HG03045 (cell line): ENCODE results near the gene RNF26.

ENCODE experiments used
- ATAC-seq: cut with Tn5 transposase; IDR thresholded peaks from one replicate; pipeline ENCODE4 v1.9.1; 2021; ENCODE audit warnings: mild to moderate bottlenecking, moderate library complexity; ENCODE audit not compliant: unreplicated experiment

RNF26 gene

DNA sequence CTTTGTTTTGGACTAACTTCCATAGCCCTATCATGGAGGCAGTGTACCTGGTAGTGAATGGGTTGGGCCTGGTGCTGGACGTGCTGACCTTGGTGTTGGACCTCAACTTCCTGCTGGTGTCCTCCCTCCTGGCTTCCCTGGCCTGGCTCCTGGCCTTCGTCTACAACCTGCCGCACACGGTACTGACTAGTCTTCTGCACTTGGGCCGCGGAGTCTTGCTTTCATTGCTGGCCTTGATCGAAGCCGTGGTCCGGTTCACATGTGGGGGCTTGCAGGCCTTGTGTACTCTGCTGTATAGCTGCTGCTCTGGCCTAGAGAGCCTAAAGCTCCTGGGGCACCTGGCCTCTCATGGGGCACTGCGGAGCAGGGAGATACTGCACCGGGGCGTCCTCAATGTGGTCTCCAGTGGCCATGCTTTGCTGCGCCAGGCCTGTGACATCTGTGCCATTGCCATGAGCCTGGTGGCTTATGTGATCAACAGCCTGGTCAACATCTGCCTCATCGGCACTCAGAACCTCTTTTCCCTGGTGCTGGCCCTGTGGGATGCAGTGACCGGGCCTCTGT, 846 bp downstream of the RNF26 start:
- ATAC-seq = no peak

DNA sequence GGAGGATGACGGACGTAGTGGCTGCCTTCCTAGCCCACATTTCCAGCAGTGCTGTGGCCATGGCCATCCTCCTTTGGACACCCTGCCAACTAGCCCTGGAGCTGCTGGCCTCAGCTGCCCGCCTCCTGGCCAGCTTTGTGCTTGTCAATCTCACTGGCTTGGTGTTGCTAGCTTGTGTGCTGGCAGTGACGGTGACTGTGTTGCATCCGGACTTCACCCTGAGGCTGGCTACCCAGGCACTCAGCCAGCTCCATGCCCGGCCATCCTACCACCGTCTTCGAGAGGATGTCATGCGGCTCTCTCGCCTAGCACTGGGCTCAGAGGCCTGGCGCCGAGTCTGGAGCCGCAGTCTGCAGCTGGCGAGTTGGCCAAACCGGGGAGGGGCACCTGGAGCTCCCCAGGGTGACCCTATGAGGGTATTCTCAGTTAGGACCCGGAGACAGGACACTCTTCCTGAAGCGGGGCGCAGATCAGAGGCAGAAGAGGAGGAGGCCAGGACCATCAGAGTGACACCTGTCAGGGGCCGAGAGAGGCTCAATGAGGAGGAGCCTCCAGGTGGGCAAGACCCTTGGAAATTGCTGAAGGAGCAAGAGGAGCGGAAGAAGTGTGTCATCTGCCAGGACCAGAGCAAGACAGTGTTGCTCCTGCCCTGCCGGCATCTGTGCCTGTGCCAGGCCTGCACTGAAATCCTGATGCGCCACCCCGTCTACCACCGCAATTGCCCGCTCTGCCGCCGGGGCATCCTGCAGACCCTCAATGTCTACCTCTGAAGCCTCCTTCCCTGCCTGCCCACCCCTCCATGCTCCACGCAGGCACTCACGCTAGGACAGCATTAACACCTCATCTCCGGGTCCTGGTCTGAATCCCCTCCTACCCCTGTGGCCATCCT, 1.6 kb downstream of the RNF26 start:
- ATAC-seq = no peak

DNA sequence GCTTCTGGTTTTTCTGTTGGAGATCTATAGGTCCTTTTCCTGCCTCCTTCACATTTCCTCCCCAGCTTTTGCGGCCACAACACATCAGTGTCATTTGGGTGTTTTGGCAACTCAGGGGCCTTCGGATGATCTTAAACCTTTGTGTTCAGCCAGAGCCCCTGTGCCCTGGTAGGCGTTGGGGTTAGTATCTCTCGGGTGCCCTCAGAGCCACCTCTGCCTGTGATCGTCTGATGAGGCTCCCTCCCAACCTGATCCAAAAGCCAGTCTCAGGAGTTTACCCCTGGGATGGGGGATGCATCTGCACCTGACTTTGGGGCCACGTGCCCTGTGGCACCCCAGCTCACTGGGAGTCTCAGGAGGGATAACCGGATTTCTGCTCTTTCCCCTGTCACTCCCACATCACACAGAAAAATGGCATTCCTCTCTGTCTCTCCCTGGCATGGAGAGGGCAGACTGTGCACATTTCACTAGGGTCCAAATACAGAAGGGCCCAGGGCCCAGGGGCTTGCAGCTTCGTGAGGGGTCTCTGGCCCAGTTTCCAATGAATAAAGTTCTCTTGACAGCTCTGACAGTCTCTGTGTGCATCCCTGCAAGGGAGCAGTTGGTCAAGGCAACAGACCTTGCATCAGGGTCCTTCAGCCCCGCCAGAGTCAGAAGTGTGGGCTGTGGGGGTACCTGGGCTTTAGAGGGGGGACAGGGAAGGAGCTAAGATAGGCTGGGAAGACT, 2.6 kb downstream of the RNF26 start:
- ATAC-seq = no peak

DNA sequence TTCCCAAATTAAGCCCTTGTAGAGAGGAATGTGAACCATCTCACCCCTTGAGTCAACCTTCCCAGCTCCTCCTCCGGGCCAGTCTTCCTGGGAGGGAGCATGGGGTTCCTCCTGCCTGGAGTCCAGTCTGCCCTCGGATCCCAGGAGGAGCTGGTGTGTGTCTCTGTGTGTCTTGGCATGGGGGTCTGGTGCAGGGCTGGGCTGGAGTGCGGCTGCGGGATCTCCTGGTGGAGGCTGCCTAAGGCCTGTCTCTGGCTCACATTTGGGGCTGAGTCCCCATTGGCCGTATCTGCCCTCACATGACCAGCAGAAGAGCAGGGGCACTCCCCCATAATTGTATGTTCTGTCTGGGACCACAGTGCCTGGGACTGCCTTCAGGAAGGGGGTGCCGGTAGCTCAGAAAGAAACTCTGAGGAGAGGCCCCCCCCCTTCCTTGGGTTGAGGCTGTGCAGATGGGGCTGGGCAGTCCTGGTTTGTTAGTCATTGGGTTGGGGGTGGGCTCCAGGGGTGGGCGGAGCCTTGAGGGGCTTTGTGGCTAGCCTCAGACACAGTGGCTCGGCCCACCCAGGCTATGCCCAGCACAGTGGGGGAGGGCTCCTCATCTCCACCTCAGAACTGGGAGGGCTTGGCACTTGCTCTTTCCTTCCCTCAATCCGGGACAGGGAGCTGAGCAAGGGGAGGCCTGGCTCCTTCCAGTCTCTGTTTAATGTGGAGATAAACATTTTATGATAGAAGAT, 3.4 kb downstream of the RNF26 start:
- no peak for ATAC-seq

DNA sequence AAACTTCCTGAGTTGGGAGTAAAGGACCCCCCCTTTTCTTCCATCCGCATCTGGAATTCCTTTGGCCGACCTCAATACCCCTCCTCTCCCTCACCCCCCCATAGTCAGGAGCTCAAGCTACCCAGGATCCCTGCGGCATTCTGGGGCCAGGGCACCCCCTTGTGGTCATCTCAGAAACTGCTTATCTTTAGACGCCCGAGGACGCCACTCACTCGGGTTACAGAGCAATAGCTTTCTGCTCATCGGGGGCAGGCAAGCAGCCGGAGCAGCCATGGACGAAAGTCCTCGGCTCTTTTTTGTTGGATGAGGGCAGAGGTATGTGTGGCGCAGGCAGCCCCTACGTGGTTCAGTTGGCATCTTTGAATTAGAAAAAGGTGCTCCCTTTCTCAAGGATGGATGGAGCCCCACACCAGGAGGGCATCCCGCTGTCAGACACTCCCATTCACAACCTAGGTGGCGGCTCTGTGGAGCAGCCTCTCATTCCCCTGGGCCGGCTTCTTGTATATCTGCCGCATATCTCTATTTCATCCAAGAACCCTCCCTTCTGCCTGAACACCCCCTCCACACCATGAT, 4.1 kb downstream of the RNF26 start:
- no peak for ATAC-seq

DNA sequence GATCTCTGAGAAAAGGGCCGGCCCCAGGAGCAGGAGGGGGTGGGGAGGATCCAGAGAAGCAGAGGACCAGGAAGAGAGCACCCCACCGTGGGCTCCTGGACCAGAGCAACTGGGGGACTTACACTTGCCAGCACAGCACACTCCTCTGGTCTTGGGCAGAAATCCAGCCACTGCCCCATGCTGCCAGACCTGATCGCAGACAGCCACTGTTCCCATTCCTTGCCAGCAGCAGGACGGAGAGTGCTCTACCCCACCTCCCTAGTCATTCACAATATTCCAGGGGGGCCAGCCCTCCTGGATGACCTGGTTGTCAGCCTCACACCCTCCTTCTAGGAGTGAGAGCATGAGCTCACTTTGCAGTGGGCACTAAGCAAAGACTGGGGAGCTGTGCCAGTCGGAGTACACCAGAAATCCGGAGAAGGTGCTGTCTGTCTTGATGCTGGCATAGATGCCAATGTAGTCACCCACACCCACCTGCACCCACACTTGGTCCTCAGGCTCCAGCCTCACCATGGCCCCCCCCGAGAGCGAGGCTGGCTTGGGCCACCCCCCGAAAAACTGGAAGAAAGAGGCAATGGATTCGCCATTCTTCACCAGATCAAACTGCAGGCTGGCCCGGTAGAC, 4.8 kb downstream of the RNF26 start:
- no peak for ATAC-seq

DNA sequence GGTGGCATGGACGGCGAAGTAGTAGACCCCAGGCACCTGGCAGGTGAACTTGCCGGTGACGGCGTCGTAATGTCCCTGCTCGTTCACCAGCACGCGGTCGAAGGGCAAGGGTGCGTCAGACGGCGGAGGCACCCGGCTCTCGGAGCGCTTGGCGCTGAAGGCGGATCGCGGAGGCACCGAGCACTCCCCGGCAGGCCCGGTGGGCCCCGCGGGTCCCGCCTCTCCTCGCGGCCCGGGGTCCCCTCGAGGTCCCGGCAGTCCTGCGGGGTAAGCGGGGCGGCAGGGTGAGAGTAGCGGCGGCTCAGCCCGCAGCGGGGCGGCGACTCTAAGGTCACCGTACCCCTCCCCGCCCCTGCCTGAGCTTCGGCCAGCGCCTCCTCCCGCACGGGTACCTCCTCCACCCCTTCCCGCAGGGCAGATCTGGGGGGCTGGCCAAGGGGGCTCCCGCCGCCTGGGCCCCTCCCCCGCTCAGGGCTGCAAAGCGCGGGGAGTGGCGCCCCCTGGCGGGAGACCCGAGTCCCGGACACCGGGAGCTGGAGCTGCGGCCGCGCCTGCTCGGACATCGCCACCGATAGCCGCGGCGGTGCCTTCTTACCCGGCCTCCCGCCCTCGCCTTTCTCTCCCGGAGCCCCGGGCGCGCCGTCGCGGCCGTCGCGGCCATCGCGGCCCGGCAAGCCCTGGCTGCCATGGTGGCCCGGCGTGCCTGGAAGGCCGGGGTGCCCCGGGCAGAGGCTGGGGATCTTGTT, 5.4 kb downstream of the RNF26 start:
- ATAC-seq = no peak

DNA sequence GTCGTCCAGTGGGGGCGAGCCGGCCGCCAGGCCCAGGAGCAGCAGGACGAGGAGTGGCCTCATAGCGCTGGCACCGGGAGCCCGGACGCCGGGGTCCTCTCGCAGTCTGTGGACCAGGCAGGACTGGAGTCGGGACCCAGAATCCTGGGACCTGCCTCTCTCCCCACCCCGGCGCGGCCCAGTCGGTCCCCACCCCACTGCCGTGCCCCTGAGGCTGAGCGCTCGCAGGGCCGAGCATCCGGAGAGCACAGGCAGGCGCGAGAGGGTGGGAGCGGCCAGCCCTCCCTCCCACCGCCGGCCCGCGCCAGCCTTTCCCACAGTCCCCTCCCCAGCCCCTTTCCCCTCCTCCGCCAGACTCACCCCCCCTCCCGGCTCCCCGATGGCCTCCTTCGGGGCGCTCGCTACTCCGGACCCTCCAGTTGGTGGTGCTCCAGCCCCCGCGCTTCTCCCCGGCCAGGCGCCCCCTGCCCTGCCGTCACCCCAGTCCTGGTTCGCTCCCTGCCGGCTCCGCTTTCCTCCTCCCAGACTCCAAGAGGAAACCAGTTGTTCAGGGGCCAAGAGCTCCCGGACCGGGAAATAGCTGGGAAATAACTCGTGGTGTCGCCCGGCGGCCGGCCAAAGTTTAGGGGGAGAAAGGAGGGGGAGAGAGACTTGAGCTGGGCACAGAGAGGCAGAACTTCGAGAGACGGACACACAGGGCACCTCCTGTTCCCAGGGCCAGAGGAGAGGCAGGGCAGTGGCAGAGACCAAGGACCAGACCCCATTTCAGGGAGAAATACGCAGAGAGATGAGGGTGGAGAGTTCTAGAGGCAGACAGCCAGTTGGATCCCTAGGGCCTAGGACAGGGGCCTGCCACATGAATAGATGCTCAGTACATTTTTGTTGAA, 6.3 kb downstream of the RNF26 start, which contains the start of gene C1QTNF5:
TSS of gene C1QTNF5 (minus strand) at position 549 of the 887 bp plus-strand sequence. CDS start at position 63, 486 bp downstream.
- no peak for ATAC-seq

DNA sequence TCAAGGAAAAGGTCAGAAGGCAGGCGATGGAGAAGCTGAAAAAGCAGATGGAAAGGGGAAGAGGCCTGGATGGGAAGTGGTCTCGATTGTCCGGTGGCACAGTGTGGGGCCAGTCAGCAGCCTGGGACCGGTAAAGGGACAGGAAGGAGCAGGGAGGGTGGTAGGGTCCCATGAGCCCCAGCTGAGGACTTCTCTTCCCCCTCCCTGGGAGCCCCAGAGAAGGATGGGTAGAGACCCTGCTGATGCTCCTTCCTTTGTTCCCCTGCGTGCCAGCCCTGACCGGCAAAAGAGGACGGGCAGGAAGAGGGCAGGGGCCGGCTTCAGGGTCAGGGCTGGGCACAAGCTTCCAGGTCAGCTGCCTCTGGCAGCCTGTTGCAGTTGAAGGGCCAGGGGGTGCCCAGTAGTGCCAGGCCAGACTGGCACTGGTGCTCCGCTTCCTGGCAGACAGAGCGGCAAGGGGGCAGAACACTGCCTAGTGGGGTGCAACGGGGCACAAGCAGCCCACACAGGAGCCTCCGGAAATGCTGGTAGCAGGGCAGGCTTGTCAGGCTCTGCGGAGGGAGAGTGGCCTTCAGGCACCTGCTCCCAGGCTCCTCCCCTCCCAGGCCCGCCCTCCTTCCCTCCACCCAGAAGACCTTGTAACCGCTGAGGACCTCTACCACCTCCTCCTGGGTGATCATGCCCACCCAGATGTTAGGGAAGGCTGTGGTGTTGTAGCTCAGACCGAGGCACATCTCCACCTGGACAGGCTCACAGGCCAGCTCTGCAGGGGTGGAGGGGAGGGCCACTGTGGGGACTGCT, 7.1 kb downstream of the RNF26 start:
- ATAC-seq = no peak

DNA sequence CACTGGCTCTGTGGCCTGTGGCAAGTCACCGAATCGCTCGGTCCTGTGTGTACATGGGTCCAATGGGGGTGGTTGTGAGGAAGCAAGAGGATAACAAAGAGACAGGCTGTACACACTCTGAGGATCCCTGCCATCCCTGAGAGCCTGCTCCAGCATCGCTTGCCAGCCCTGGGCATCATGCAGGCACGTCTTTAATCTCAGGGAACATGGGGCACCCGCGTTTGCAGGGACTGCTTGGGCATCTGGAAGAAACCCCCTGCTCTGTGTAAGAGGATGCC, 7.6 kb downstream of the RNF26 start:
- no peak for ATAC-seq

DNA sequence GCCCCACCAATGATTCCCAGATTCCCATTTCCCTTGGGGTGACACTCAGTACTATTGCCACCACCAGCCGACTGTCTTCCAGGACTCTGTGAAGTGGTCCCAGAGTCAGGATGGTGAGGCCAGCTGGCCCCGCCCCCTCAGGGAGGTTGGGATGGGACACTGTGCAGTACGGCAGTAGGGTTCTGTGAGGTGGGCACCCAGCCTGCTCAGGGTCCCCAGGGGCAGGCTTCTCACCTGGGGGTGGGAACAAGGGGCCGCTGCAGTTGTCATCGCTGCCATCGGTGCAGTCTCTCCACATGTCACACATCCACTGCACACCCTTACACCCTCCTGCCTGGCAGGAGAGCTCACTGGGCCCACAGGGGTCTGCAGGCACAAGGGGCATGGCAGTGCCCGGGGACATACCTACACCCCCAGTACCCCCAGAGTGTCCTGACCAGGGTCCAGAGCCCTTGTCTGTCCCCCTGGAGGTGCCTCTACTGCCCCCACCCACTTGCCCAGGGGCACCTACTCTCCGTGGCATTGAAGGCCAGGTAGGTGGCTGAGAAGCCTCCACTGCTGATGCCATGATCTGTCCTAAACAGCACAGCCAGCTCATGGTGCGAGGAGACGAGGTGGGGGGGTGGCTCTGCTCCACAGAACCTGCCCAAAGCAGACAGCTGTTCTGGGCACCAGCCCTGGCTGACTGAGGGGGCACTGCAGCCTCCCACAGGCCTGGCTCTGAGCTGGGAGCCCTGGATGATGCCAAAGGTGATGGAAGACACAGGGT, 8.2 kb downstream of the RNF26 start:
- no peak for ATAC-seq

DNA sequence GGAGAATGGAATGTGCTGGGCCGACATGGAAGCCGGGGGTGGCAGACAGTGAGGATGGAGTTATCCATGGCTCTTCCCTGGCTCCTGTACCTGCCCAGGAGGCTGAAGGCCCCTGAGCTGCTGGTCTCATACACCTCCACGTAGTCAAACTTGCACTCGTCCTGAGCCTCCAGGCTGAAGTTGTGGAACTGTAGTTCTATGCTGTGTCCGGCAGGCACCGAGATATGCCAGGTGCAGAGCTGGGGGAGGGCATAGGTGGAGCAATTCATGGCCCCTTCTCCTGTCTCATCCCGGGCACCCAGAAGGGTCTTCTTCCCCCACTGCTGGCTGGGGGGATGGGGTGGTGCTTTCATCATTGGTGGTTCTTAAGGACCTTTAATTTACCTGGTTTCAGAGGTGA, 9.4 kb downstream of the RNF26 start:
- no peak for ATAC-seq

DNA sequence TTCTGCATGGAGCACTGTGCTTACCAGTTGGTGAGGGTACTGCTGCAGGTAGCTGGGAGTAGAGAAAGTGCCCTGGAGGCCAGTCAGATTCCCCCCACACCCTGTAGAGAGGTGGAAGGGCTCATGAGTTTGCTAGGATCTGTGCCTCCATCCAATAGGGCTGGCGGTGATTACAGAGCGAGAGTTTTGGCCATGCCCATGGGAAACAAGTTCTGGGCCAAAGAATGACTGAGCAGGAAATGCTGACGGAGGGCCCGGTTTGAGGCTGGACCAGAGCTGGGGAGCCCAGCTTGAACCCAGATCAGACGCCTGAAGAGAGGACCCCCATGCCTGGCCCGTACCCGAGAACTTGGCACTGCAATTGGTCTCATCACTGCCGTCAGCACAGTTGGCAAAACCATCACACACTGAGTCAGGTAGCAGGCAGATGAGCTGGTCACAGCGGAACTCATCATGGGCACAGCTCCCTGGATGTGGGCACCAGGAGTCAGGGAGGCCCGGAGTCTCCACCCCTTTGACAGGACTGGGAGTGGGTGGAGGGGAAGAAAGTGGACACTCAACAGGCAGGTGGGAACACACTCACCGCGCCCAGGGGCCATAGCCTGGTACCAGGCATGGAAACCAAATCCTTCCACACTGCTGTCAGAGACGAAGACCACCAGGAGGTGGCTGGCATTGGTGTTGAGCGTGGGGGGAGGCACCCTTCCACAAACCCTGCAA, 10.1 kb downstream of the RNF26 start:
- no peak for ATAC-seq

DNA sequence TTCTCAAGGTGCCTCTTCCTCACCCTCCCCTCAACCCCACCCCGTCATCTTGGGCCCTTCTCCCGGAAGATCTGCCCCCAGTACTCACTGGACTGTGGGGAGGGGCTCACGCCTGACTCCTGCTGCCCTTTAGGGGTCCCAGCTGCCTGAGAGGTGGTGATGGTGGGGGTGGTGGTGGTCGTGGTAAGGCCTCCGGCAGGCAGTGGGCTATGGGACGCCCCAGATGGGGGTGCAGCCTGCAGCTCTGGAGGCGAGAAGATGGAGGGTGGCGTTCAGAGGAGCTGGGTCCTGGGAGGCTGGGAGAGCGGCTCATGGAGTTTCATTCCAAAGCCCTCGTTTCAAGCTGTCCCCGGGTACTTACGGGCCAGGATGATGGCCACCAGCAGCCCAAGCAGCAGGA, 11.4 kb downstream of the RNF26 start:
- no peak for ATAC-seq

DNA sequence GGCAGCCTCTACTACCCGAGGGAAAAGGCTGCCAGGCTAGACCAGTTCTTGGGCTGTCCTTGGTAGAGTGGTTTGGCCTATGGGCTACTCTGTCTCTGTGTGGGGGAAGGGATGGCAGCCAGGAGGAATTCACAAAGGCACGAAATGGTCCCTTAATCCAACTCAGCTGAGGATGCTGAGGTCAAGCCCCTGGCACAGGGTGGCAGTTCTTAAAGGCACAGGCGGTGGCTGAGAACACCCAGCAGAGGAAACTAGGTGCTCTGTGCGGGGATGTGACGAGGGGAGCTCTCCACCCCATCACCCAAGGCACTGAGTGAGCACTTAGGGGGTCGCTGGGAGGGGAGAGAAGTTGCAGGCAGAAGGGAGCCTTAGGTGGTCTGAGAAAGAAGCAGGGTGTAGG, 12.3 kb downstream of the RNF26 start, which contains the start of gene MFRP:
TSS of gene MFRP (minus strand) at position 101 of the 400 bp plus-strand sequence. CDS start 192 bp downstream, outside the sequence.
- no peak for ATAC-seq

DNA sequence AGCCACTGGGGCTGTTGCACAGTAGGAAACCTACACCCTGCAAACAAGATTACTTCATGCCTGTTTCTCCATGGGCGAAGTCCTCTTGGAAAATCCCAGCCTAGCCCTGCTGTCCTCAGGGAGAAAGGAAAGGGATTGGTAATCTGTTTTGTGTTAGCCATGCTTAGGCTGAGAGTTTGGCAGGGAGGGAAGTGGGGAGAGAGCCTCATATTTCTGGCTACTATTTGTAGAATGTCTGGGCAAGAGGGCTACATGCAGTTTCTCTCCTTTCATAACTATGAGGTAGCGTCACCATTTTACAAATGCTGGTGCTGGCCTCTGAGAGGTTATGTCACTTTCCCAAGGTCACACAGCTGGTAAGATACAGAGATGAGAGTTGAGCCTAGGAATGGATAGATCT, 12.9 kb downstream of the RNF26 start:
- ATAC-seq = no peak
